Mononuclear cell (primary cell): ENCODE results near the gene ID1. TPM values are rescaled to one million over a fixed set of nuclear protein-coding genes. Genes with fewer than 3 reads are reported as not detected.
"Not testable (repeated sequence)": the region's sequence is repeated elsewhere in the genome, so short reads cannot be mapped to it uniquely, and the experiment has no call there.

ENCODE experiments used
- H3K27me3 ChIP-seq: 2 replicates; pipeline ENCODE4 v1.6.0; 2011; ENCODE audit warnings: low read length, control low read depth; ENCODE audit not compliant: insufficient read depth
- H3K4me1 ChIP-seq: 2 replicates; pipeline ENCODE4 v1.5.1; 2011; ENCODE audit warnings: mild to moderate bottlenecking, low read length, control low read depth; ENCODE audit not compliant: insufficient read depth
- H3K4me3 ChIP-seq: 2 replicates; pipeline ENCODE4 v1.5.1; 2011; ENCODE audit warnings: mild to moderate bottlenecking, low read length, moderate library complexity
- H3K9me3 ChIP-seq: 2 replicates; pipeline ENCODE4 v1.5.1; 2011; ENCODE audit warnings: low read depth, mild to moderate bottlenecking, control low read depth, low read length
- total RNA-seq: library from RNA; depleted of rRNA; stranded (reverse); fragments of >200 nt; gene quantifications from one replicate; pipeline ENCODE4 v1.2.3, GENCODE V29; 2012

ID1 gene
- total RNA-seq, 1 donor = 17.1 TPM

- H3K4me1 ChIP-seq = peaks cover 45% of the 10 kb centered on the region
- H3K9me3 ChIP-seq = no peaks in the 10 kb centered on the region
- peak overlapping the region; percentile 46 for H3K4me3 ChIP-seq
- peaks cover 36% of the 10 kb centered on the region for H3K27me3 ChIP-seq
Measured at GRCh38 chr20:31604567-31605030, 490 bp upstream of the ID1 start.

- peaks cover 55% of the 10 kb centered on the region for H3K4me1 ChIP-seq
- no peaks in the 10 kb centered on the region for H3K9me3 ChIP-seq
- peak overlapping the region; percentile 46 for H3K4me3 ChIP-seq
- H3K27me3 ChIP-seq = peaks cover 36% of the 10 kb centered on the region
Measured at GRCh38 chr20:31605902-31606803, 1.1 kb downstream of the ID1 start.

- H3K9me3 ChIP-seq = no peaks in the 10 kb centered on the region
- peaks cover 36% of the 10 kb centered on the region for H3K27me3 ChIP-seq
- H3K4me1 ChIP-seq = peaks cover 64% of the 10 kb centered on the region
- no peak overlapping the region for H3K4me3 ChIP-seq
Measured at GRCh38 chr20:31606804-31607639, 1.9 kb downstream of the ID1 start.

GRCh38 chr20:31607640-31608250, 2.7 kb downstream of the ID1 start:
- Histone ChIP-seq H3K27me3 (peaks cover 34% of the 10 kb centered on the region), H3K4me1 (peaks cover 70% of the 10 kb centered on the region), H3K9me3 (no peaks in the 10 kb centered on the region), H3K4me3 (no peak overlapping the region)

GRCh38 chr20:31608251-31608945, 3.3 kb downstream of the ID1 start:
- H3K4me3 ChIP-seq = no peak overlapping the region
- no peaks in the 10 kb centered on the region for H3K9me3 ChIP-seq
- H3K27me3 ChIP-seq = peaks cover 31% of the 10 kb centered on the region
- peaks cover 65% of the 10 kb centered on the region for H3K4me1 ChIP-seq

- not testable (repeated sequence) for H3K4me3 ChIP-seq, H3K9me3 ChIP-seq
- H3K4me1 ChIP-seq = peaks cover 42% of the 10 kb centered on the region
- H3K27me3 ChIP-seq = peaks cover 12% of the 10 kb centered on the region
Measured at GRCh38 chr20:31612271-31612640, 7.2 kb downstream of the ID1 start.

GRCh38 chr20:31615416-31615815, 10.3 kb downstream of the ID1 start:
- H3K27me3 ChIP-seq = no peaks in the 10 kb centered on the region
- H3K4me3 ChIP-seq = no peak overlapping the region
- H3K4me1 ChIP-seq = peaks cover 38% of the 10 kb centered on the region
- H3K9me3 ChIP-seq = no peaks in the 10 kb centered on the region

GRCh38 chr20:31617432-31618104, 12.5 kb downstream of the ID1 start:
- peaks cover 16% of the 10 kb centered on the region for H3K4me1 ChIP-seq
- no peak overlapping the region for H3K4me3 ChIP-seq
- no peaks in the 10 kb centered on the region for H3K9me3 ChIP-seq
- no peaks in the 10 kb centered on the region for H3K27me3 ChIP-seq

GRCh38 chr20:31620246-31620645, 15.2 kb downstream of the ID1 start:
- Histone ChIP-seq H3K27me3 (no peaks in the 10 kb centered on the region), H3K9me3 (no peaks in the 10 kb centered on the region), H3K4me3 (no peak overlapping the region), H3K4me1 (peaks cover 14% of the 10 kb centered on the region)

GRCh38 chr20:31623123-31623505, 18.0 kb downstream of the ID1 start:
- not testable (repeated sequence) for H3K9me3 ChIP-seq, H3K4me3 ChIP-seq, H3K27me3 ChIP-seq, H3K4me1 ChIP-seq

- not testable (repeated sequence) for H3K4me1 ChIP-seq, H3K9me3 ChIP-seq, H3K4me3 ChIP-seq, H3K27me3 ChIP-seq
Measured at GRCh38 chr20:31626534-31626933, 21.4 kb downstream of the ID1 start.

GRCh38 chr20:31628057-31628456, 23.0 kb downstream of the ID1 start:
- not testable (repeated sequence) for H3K27me3 ChIP-seq, H3K9me3 ChIP-seq, H3K4me3 ChIP-seq

GRCh38 chr20:31630187-31630790, 25.2 kb downstream of the ID1 start:
- Histone ChIP-seq H3K9me3 (no peaks in the 10 kb centered on the region), H3K4me1 (no peaks in the 10 kb centered on the region)

More at GRCh38 chr20:31628057-31628456, 23.0 kb downstream of the ID1 start:
- H3K4me1 ChIP-seq = not testable (repeated sequence)

More at GRCh38 chr20:31630187-31630790, 25.2 kb downstream of the ID1 start:
- H3K27me3 ChIP-seq = no peaks in the 10 kb centered on the region
- H3K4me3 ChIP-seq = no peak overlapping the region
